ENCODE data around the gene ANO1.

DNA sequence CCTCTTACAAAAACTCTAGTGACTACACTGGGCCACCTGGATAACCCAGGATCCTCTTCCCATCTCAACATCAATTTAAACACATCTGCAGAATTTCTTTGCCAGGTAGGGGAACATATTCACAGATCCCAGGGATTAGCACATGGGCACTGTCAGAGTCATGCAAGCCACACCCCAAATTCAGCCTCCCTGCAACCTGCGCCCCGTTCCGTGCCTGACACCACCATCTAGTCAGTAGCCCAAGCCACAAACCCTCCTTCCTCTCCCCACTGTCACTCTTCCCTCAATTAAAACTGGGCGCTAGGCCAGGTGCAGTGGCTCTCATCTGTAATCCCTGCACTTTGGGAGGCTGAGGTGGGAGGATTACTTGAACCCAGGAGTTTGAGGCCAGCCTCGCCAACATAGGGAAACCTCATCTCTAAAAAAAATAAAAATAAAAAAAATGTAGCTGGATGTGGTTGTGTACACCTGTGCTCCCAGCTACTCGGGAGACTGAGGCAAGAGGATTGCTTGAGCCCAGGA, 131.3 kb downstream of the ANO1 start:
- TF ChIP-seq GATA3 (IDR thresholded peaks at IDR 0.05; ENCODE audit: low read depth, low read length) (no peak), GATA2 (IDR thresholded peaks at IDR 0.05; ENCODE audit: low read depth, low read length) (no peak)

Measured in SH-SY5Y (cell line).